Stimulated activated CD4-positive, alpha-beta T cell treated with anti-CD3 and anti-CD28 coated beads, Interleukin-15, amount 100 ng/mL, for 24 hours (primary cell): ENCODE measurements around the gene CCBE1.
"Not testable (repeated sequence)": the region's sequence is repeated elsewhere in the genome, so short reads cannot be mapped to it uniquely, and the experiment has no call there.

Experiments
- DNase-seq: peaks from one replicate; pipeline ENCODE4 v3.0.0-alpha.2; 2020

The CCBE1 gene

GRCh38 chr18:59675346-59675745, 21.9 kb downstream of the CCBE1 start:
- DNase-seq = no peak

- no peak for DNase-seq
Observed at GRCh38 chr18:59674903-59675270, 22.3 kb downstream of the CCBE1 start.

GRCh38 chr18:59674186-59674902, 22.9 kb downstream of the CCBE1 start:
- no peak for DNase-seq

GRCh38 chr18:59672235-59672711, 24.9 kb downstream of the CCBE1 start:
- no peak for DNase-seq

- DNase-seq = no peak
Observed at GRCh38 chr18:59671551-59671950, 25.7 kb downstream of the CCBE1 start.

- DNase-seq = no peak
Observed at GRCh38 chr18:59669872-59670657, 27.2 kb downstream of the CCBE1 start.

- no peak for DNase-seq
Observed at GRCh38 chr18:59667488-59667887, 29.7 kb downstream of the CCBE1 start.

- not testable (repeated sequence) for DNase-seq
Observed at GRCh38 chr18:59666007-59666402, 31.2 kb downstream of the CCBE1 start.

- no peak for DNase-seq
Observed at GRCh38 chr18:59665057-59666006, 31.9 kb downstream of the CCBE1 start.

- no peak for DNase-seq
Observed at GRCh38 chr18:59664329-59664728, 32.9 kb downstream of the CCBE1 start.

- DNase-seq = no peak
Observed at GRCh38 chr18:59663096-59663495, 34.1 kb downstream of the CCBE1 start.

GRCh38 chr18:59661891-59662701, 35.1 kb downstream of the CCBE1 start:
- DNase-seq = no peak

GRCh38 chr18:59660786-59661743, 36.2 kb downstream of the CCBE1 start:
- DNase-seq = no peak

- DNase-seq = no peak
Observed at GRCh38 chr18:59660366-59660765, 36.9 kb downstream of the CCBE1 start.

GRCh38 chr18:59659508-59660170, 37.6 kb downstream of the CCBE1 start:
- DNase-seq = no peak

- no peak for DNase-seq
Observed at GRCh38 chr18:59658941-59659340, 38.3 kb downstream of the CCBE1 start.

- DNase-seq = no peak
Observed at GRCh38 chr18:59657012-59657411, 40.2 kb downstream of the CCBE1 start.

- DNase-seq = no peak
Observed at GRCh38 chr18:59656373-59656887, 40.8 kb downstream of the CCBE1 start.

GRCh38 chr18:59655676-59656075, 41.5 kb downstream of the CCBE1 start:
- DNase-seq = no peak

GRCh38 chr18:59651071-59651470, 46.2 kb downstream of the CCBE1 start:
- DNase-seq = no peak
